ENCODE data around the gene RPL28. TPM values are rescaled to one million over a fixed set of nuclear protein-coding genes. Genes with fewer than 3 reads are reported as not detected.
A peak's percentile ranks its signal among the peaks of the same experiment; 100 is the strongest.
"Not testable (repeated sequence)": the region's sequence is repeated elsewhere in the genome, so short reads cannot be mapped to it uniquely, and the experiment has no call there.

RPL28 gene
- total RNA-seq, 2 experiments from 2014 or later: 3,030 to 3,043 TPM

- Mint-ChIP-seq H3K27me3 (no peaks in the 10 kb centered on the region), H3K4me3 (no peak overlapping the region), H3K27ac (peak overlapping the region; percentile 54), H3K9me3 (no peaks in the 10 kb centered on the region), H3K4me1 (peaks cover 23% of the 10 kb centered on the region), H3K36me3 (peaks cover 26% of the 10 kb centered on the region)
- no peak for ATAC-seq (ENCODE audit: low read depth)
- DNase-seq: no peak
- POLR2A ChIA-PET: interaction anchor here (1.5 to 12.9 kb wide), 3 partner anchors 8 to 17 kb away, joined by 9 to 211 read pairs (median 10); partner anchors contain the start of genes RPL28 and TMEM238
Observed at GRCh38 chr19:55400281-55401087, 14.8 kb downstream of the RPL28 start.

DNA sequence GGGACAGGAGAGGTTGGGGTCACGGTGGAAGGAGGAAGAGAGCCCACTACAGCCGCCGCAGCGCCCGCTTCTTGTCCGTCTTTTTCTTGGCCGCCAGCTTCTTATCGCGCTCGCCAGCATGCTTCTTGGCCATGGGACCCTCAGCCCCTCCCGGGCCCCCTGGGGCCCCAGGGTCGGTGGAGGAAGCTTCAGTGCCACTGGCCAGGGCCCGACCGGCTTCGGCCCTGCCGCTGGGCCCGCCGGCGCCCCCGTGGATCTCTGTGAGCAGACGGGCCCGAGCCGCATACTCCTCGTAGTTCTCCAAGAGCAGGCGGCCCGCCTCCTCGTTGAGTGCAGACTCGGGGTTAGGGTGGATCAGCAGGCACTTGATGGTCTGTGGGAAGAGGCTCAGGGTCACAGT, 15.7 kb downstream of the RPL28 start:
- not testable (repeated sequence) for ATAC-seq (ENCODE audit: low read depth); H3K27me3 Mint-ChIP-seq; DNase-seq; H3K9me3 Mint-ChIP-seq; H3K27ac Mint-ChIP-seq; H3K4me3 Mint-ChIP-seq
- H3K36me3 Mint-ChIP-seq: peaks cover 36% of the 10 kb centered on the region
- peaks cover 32% of the 10 kb centered on the region for H3K4me1 Mint-ChIP-seq
- POLR2A ChIA-PET: interaction anchor here (12.9 kb wide), 1 partner anchor 10 kb away, joined by 211 read pairs; the partner anchor contains the start of gene RPL28

DNA sequence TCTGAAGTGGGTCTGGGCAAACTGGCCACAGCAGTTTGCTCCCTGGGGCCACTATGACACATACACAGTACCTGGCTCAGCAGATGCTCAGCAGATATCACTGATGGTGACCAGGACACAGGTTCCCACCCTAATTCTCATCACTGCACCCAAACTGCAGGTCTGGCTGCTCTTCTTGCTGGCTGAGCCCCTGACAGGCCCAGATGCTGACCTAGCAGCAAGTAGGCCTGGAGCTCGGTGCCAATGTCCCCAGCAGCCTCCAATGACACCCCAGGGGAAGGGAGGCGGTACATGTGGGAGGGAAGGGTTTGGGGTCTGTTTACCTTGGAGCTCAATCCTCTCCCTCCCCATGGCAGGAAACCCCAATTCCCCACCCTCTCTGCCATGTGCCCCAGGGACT, 16.8 kb downstream of the RPL28 start:
- POLR2A ChIA-PET: interaction anchor here (2.1 to 12.9 kb wide), 2 partner anchors 12 to 19 kb away, joined by 7 to 211 read pairs; partner anchors contain the start of genes RPL28 and TMEM238
- peaks cover 42% of the 10 kb centered on the region for H3K36me3 Mint-ChIP-seq
- no peak overlapping the region for H3K27ac Mint-ChIP-seq
- no peaks in the 10 kb centered on the region for H3K9me3 Mint-ChIP-seq
- no peak for ATAC-seq (ENCODE audit: low read depth)
- H3K4me1 Mint-ChIP-seq: peaks cover 35% of the 10 kb centered on the region
- H3K4me3 Mint-ChIP-seq: no peak overlapping the region
- H3K27me3 Mint-ChIP-seq: no peaks in the 10 kb centered on the region
- no peak for DNase-seq

DNA sequence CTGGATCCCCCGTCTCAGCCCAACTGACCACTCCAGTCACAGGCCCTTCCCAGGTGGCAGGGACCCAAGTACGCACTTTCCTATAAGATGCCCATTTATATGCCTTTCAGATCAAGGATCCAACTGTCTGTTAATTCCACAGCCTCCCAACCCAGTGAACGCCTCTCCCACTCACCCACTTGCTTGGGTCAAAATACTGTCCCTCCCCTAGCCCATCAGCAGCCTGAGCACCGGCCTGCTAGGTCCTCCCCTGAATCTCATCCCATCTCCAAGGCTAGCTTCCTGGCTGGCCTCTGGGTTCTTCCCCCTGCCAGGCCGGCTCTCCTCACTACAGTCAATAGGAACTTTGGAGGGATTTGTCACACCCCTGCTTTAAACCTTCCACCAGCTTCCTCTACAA, 19.9 kb downstream of the RPL28 start:
- Mint-ChIP-seq H3K27ac (peak overlapping the region; percentile 99), H3K4me1 (peaks cover 36% of the 10 kb centered on the region), H3K9me3 (peaks cover 11% of the 10 kb centered on the region), H3K36me3 (peaks cover 48% of the 10 kb centered on the region), H3K4me3 (peak overlapping the region; percentile 95), H3K27me3 (no peaks in the 10 kb centered on the region)
- ATAC-seq (ENCODE audit: low read depth) (no peak), DNase-seq (no peak)
- POLR2A ChIA-PET: interaction anchor here (1.5 to 12.9 kb wide), 5 partner anchors 15 to 151 kb away, joined by 3 to 211 read pairs (median 43); partner anchors contain the start of genes RPL28 and TMEM238

DNA sequence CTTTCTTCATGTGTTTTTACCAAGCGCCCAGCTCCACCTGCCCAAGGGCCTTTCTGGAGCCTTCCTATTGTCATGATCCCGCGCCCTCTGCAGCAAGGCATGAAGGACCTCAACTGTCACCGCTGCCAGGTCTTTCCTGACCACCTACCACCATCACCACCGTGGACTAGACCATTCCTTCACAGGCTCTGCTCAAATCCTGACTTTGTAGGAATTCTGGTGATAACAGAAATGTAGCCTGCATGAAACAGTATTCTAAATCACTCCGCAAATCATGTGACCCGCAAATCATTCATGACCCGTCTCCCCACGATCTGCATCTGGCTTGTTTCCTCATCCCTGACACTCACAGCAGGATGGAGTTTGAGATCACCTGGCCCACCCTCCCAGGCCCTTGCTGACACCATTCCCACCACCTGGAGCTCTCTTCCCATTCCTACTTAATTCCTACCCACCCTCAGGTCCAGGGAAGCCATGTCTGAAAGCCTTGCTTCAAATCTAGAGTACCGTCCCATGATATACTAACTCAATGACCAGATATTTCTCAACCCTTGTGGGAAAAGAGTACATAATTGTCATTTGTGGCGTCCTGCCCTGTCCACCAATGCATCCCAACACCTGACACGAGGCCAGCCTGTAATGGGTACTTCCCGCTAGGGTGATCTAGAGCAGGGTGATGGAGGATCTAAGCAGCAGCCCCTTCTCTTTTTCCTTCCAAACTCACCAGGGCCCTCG, 20.5 kb downstream of the RPL28 start:
- no peaks in the 10 kb centered on the region for H3K27me3 Mint-ChIP-seq
- H3K27ac Mint-ChIP-seq: peak overlapping the region; percentile 99
- ATAC-seq (ENCODE audit: low read depth): no peak
- POLR2A ChIA-PET: interaction anchor here (1.0 to 12.9 kb wide), 9 partner anchors 15 to 151 kb away, joined by 3 to 211 read pairs (median 11); partner anchors contain the start of genes NAT14, RPL28, TMEM238 and ZNF628
- peaks cover 36% of the 10 kb centered on the region for H3K4me1 Mint-ChIP-seq
- H3K9me3 Mint-ChIP-seq: peaks cover 12% of the 10 kb centered on the region
- peak overlapping the region; percentile 95 for H3K4me3 Mint-ChIP-seq
- no peak for DNase-seq
- peaks cover 46% of the 10 kb centered on the region for H3K36me3 Mint-ChIP-seq

DNA sequence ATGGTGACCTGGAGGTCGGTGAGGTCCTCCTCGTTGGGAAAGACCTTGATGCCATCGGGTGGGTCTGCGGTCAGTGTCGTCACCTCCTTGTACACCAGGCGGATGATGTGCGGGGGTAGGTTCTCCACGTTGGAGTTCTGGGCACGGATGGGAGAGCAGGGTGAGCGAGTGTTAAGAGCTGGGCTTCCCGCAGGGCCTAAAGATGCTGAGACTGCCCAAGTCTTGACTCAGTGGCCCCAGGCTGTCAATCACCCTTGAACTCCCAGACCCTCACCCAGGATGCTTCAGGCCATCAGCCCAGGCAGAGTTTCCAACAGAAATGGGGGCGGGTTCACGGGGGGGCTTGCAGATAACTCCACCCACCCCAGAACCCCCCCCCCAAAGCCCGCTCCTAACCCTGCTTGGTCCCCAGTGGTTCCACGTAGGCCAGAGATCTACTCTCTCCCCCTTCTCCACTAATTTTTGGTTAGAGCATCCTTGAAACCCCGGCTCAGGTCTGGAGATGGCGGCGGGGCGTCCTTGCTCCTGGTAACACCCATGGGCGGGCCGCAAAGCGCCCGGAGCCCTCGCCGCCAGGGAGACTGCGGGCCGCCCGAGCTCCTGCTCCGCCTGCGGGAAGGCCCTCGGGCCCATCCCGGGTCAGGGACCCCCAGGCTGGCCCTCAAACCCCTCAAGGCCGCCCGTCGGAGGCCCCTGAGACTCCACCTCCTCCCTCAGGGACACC, 21.3 kb downstream of the RPL28 start:
- peak overlapping the region; percentile 99 for H3K27ac Mint-ChIP-seq
- no peaks in the 10 kb centered on the region for H3K27me3 Mint-ChIP-seq
- peaks cover 33% of the 10 kb centered on the region for H3K4me1 Mint-ChIP-seq
- peaks cover 12% of the 10 kb centered on the region for H3K9me3 Mint-ChIP-seq
- POLR2A ChIA-PET: interaction anchor here (0.6 to 12.9 kb wide), 31 partner anchors 8 to 290 kb away, joined by 3 to 211 read pairs (median 5); partner anchors contain the start of genes DNAAF3, FIZ1, HSPBP1 and ISOC2
- H3K4me3 Mint-ChIP-seq: peak overlapping the region; percentile 95
- DNase-seq: no peak
- peak; percentile 2 for ATAC-seq (ENCODE audit: low read depth)
- peaks cover 43% of the 10 kb centered on the region for H3K36me3 Mint-ChIP-seq

DNA sequence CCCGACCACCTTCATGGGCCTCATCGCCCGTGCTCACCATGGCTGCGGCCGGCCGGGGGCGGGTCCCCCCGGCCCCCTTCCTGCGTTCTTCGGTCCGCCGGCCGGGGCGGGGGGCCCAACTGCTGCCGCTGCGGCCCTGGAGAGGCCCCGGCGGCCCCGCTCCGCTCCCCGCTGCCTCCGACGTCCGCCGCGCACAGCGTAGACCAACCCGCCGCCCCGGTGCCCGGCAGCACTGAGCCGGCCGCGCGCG, 21.7 kb downstream of the RPL28 start, which contains the start of gene UBE2S:
TSS of gene UBE2S (minus strand) at position 239 of the 250 bp plus-strand sequence. CDS start at position 40, 199 bp downstream.
- H3K36me3 Mint-ChIP-seq: peaks cover 40% of the 10 kb centered on the region
- peaks cover 12% of the 10 kb centered on the region for H3K9me3 Mint-ChIP-seq
- not testable (repeated sequence) for H3K27me3 Mint-ChIP-seq, DNase-seq
- POLR2A ChIA-PET: interaction anchor here (0.6 to 12.9 kb wide), 34 partner anchors 8 to 1270 kb away, joined by 3 to 211 read pairs (median 4); partner anchors contain the start of genes DNAAF3, FIZ1, HSPBP1 and ISOC2
- peak; percentile 69 for ATAC-seq (ENCODE audit: low read depth)
- H3K4me3 Mint-ChIP-seq: peak within 1 kb of the TSS; percentile 95
- H3K4me1 Mint-ChIP-seq: peaks cover 33% of the 10 kb centered on the region
- H3K27ac Mint-ChIP-seq: peak within 1 kb of the TSS; percentile 99

DNA sequence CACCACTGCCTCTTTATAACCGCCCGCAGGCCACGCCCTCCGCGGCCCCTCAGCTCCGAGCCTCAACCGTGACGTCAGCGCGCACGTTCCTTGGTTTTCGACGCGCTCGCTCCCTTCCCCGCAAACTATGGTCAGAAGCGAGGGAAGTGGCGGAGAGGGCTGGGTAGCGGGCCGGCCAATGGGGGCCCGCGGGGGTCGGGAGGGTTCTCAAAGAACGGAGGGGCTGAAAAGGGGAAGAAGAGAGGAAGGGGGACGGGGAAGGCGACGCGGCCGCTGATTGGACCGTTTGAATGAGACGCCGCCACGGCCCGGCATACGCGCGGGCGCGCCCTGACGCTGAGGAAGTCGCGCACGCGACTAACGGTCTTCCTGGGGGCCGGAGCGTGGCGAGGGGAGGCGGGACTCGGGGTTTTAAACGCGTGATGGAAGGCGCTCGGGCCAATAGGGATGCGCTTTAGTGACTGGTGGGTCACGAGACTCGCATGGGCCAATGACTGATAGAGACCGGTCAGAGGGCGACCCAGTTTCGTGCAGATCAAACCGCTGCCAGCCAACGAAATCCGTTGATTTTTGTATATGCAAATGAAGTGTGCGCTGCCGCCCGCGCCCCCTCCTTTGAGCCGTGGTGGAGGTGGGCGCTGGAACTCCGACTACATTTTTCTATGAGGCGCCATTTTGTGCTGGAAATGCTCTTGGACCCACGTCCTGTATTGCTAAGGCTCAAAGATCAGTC, 22.2 kb downstream of the RPL28 start:
- H3K4me3 Mint-ChIP-seq: peak overlapping the region; percentile 95
- POLR2A ChIA-PET: interaction anchor here (0.5 to 12.9 kb wide), 38 partner anchors 9 to 1271 kb away, joined by 3 to 211 read pairs (median 4); partner anchors contain the start of genes DNAAF3, FIZ1, HSPBP1 and ISOC2
- peak overlapping the region; percentile 99 for H3K27ac Mint-ChIP-seq
- no peaks in the 10 kb centered on the region for H3K27me3 Mint-ChIP-seq
- DNase-seq (peak; percentile 96), ATAC-seq (ENCODE audit: low read depth) (peak; percentile 93)
- H3K36me3 Mint-ChIP-seq: peaks cover 37% of the 10 kb centered on the region
- peaks cover 12% of the 10 kb centered on the region for H3K9me3 Mint-ChIP-seq
- H3K4me1 Mint-ChIP-seq: peaks cover 32% of the 10 kb centered on the region

DNA sequence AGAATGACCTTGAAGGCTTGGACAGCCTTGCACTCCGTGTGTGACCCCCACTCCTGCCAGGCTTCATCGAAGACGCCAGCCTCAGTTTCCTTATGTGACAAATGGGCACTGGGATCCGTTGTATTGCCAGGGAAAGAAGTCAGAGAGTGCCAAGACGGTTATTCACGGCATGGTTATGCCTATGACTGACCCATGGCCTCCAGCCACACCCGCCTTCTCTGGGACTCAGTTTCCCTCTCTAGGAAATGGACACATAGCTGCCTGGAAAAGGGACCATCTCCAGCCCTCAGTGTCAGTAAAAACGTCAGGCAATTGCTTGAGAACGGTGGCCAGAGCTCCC, 22.8 kb downstream of the RPL28 start:
- peaks cover 2% of the 10 kb centered on the region for H3K27me3 Mint-ChIP-seq
- DNase-seq (no peak), ATAC-seq (ENCODE audit: low read depth) (no peak)
- H3K4me3 Mint-ChIP-seq: peak overlapping the region; percentile 95
- H3K27ac Mint-ChIP-seq: peak overlapping the region; percentile 99
- POLR2A ChIA-PET: interaction anchor here (0.5 to 12.9 kb wide), 13 partner anchors 9 to 1272 kb away, joined by 3 to 211 read pairs (median 4); partner anchors contain the start of genes KMT5C, PPP1R12C, PPP6R1 and RPL28
- H3K9me3 Mint-ChIP-seq: peaks cover 12% of the 10 kb centered on the region
- peaks cover 34% of the 10 kb centered on the region for H3K36me3 Mint-ChIP-seq
- peaks cover 29% of the 10 kb centered on the region for H3K4me1 Mint-ChIP-seq

DNA sequence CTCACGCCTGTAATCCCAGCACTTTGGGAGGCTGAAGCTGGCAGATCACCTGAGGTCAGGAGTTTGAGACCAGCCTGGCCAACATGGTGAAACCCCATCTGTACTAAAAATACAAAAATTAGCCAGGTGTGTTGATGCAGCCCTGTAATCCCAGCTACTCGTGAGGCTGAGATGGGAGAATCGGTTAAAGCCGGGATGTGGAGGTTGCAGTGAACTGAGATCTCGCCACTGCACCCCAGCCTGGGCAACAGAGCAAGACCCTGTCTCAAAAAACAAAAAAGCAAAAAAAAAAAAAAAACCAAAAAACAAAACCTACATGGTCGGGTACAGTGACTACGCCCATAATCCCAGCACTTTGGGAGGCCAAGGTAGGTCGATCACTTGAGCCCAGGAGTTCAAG, 23.4 kb downstream of the RPL28 start:
- POLR2A ChIA-PET: interaction anchor here (0.7 to 12.9 kb wide), 13 partner anchors 10 to 1541 kb away, joined by 3 to 211 read pairs (median 4); partner anchors contain the start of genes KMT5C, MYADM, PPP1R12C and PPP6R1
- peaks cover 29% of the 10 kb centered on the region for H3K36me3 Mint-ChIP-seq
- peaks cover 12% of the 10 kb centered on the region for H3K9me3 Mint-ChIP-seq
- H3K4me1 Mint-ChIP-seq: peaks cover 24% of the 10 kb centered on the region
- H3K4me3 Mint-ChIP-seq: peak overlapping the region; percentile 95
- H3K27me3 Mint-ChIP-seq; ATAC-seq (ENCODE audit: low read depth); DNase-seq: not testable (repeated sequence)
- peak overlapping the region; percentile 99 for H3K27ac Mint-ChIP-seq

DNA sequence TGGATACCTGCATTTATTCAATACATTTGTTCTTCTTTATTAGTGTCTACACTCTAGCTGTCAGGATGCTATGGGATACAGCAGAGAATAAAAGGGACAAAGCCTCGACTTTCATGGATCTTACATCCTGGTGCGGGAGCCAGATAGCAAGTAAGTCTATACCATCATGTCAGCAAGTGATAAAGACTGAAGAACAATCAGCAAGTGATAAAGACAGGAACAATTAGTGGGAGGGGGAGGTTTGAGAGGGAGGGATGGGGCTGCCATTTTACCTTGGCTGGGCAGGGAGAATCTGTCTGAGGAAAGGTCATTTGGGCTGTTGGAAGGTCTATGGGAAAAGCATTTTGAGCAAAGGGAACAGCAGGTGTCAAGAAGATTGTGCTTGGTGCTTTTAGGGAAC, 24.4 kb downstream of the RPL28 start:
- Mint-ChIP-seq H3K27ac (peak overlapping the region; percentile 48), H3K36me3 (peaks cover 28% of the 10 kb centered on the region), H3K4me3 (no peak overlapping the region), H3K9me3 (peaks cover 12% of the 10 kb centered on the region), H3K27me3 (peaks cover 9% of the 10 kb centered on the region), H3K4me1 (peaks cover 23% of the 10 kb centered on the region)
- DNase-seq (no peak), ATAC-seq (ENCODE audit: low read depth) (no peak)
- POLR2A ChIA-PET: interaction anchor here (0.9 kb wide), 1 partner anchor 11 kb away, joined by 3 read pairs; no protein-coding TSS in a partner anchor

- H3K27ac Mint-ChIP-seq: no peak overlapping the region
Observed at GRCh38 chr19:55418185-55418584, 32.5 kb downstream of the RPL28 start.

More at GRCh38 chr19:55418185-55418584, 32.5 kb downstream of the RPL28 start:
- POLR2A ChIA-PET: interaction anchor here (1.1 kb wide), 2 partner anchors 11 to 76 kb away, joined by 4 to 7 read pairs; no protein-coding TSS in a partner anchor
- Mint-ChIP-seq H3K4me3 (no peak overlapping the region), H3K9me3 (no peaks in the 10 kb centered on the region), H3K36me3 (no peaks in the 10 kb centered on the region), H3K27me3 (peaks cover 20% of the 10 kb centered on the region), H3K4me1 (peaks cover 10% of the 10 kb centered on the region)
- DNase-seq (no peak), ATAC-seq (ENCODE audit: low read depth) (peak; percentile 69)

Data from activated naive CD8-positive, alpha-beta T cell treated with anti-CD3 and anti-CD28 coated beads, Interleukin-2, amount 10 ng/mL, durations not matched to agents 7 days and 5 days (primary cell).